HepG2 (cell line): ENCODE data around the gene PDIA5. TPM values are rescaled to one million over a fixed set of nuclear protein-coding genes. Genes with fewer than 3 reads are reported as not detected.

Experiments
- ATAC-seq: fragments of 200-7000 bp; cut with Tn5 transposase; 3 replicates; pipeline ENCODE4 v1.9.1; 2020; ENCODE audit warnings: mild to moderate bottlenecking, moderate library complexity
- BruUV-seq: library from RNA; stranded (reverse); fragments of 400-500 nt; replicated peaks from 2 replicates; lab custom pipeline; 2021; lab: Mats Ljungman, UMichigan
- CTCF ChIA-PET: fragments of 300-600 bp; formaldehyde crosslinking; extraction: SDS; loops from one replicate; lab custom pipeline; 2021; ENCODE audit warnings: low total read pairs, inconsistent platforms, low intra/inter-chr PET ratio; lab: Yijun Ruan, JAX
- POLR2A ChIA-PET: fragments of 350-600 bp; sonication (Branson Sonifier 250); formaldehyde crosslinking; loops from one replicate; lab custom pipeline; 2020; ENCODE audit warnings: antibody characterized with exemption, inconsistent platforms; lab: Yijun Ruan, JAX
- DNase-seq: peaks from one replicate; pipeline ENCODE4 v3.0.0-alpha.2; 2015; ENCODE audit warnings: low spot score
- FAIRE-seq: peaks from 3 replicates; lab custom pipeline; 2011; peaks lifted over from hg19 to GRCh38; lab: Jason Lieb, UNC
- H2AFZ ChIP-seq: one replicate; pipeline ENCODE4 v1.6.1; 2011; ENCODE audit warnings: low read length, inconsistent platforms
- H3K27ac ChIP-seq: fragments of 300-600 bp; 3 replicates; pipeline ENCODE4 v1.8.0; 2011; ENCODE audit warnings: mixed run types, mild to moderate bottlenecking, mixed read lengths, low read length, inconsistent platforms; ENCODE audit not compliant: insufficient read depth; ENCODE audit errors: extremely low read length
- H3K27me3 ChIP-seq, 2 experiments: fragments of 200-600 bp in 1 of 2; 2 replicates in 1 of 2; 3 replicates in 1 of 2; pipeline versions ENCODE4 v1.6.0 to v1.8.0; 2011; ENCODE audit warnings: low read length in 2 of 2, mild to moderate bottlenecking in 2 of 2, moderate library complexity in 2 of 2, inconsistent platforms in 1 of 2; ENCODE audit not compliant: insufficient read depth in 2 of 2, control insufficient read depth in 1 of 2
- H3K36me3 ChIP-seq, 2 experiments: fragments of 200-600 bp in 1 of 2; replicated peaks in 1 of 2; 2 replicates in 1 of 2; 3 replicates in 1 of 2; pipeline versions ENCODE4 v1.5.1 to v1.8.0; 2011; ENCODE audit warnings: low read length in 2 of 2, inconsistent platforms in 1 of 2; ENCODE audit not compliant: insufficient read depth in 2 of 2, control insufficient read depth in 1 of 2
- H3K4me1 ChIP-seq: 2 replicates; pipeline ENCODE4 v1.5.1; 2012; ENCODE audit warnings: low read length, inconsistent platforms; ENCODE audit not compliant: insufficient read depth
- H3K4me2 ChIP-seq: 2 replicates; pipeline ENCODE4 v1.6.0; 2011; ENCODE audit warnings: low read depth, low read length, inconsistent platforms
- H3K4me3 ChIP-seq, 3 experiments: fragments of 200-600 bp in 1 of 3; sonication (generic), shearing (Covaris generic) in 1 of 3; replicated peaks in 1 of 3; 2 replicates each; pipeline ENCODE4 v1.5.1; 2011 to 2016; ENCODE audit warnings: low read length in 3 of 3, inconsistent platforms in 2 of 3, low read depth in 2 of 3, mild to moderate bottlenecking in 2 of 3, control low read depth in 1 of 3, mixed read lengths in 1 of 3; ENCODE audit not compliant: insufficient read depth in 1 of 3
- H3K79me2 ChIP-seq: one replicate; pipeline ENCODE4 v1.6.1; 2011; ENCODE audit warnings: low read length, inconsistent platforms; ENCODE audit not compliant: insufficient read depth
- H3K9ac ChIP-seq: 2 replicates; pipeline ENCODE4 v1.6.0; 2011; ENCODE audit warnings: mild to moderate bottlenecking, low read depth, low read length, inconsistent platforms; ENCODE audit not compliant: insufficient read depth
- H3K9me3 ChIP-seq: 2 replicates; pipeline ENCODE4 v1.5.1; 2012; ENCODE audit warnings: mild to moderate bottlenecking, low read length
- H4K20me1 ChIP-seq: 2 replicates; pipeline ENCODE4 v1.6.0; 2011; ENCODE audit warnings: inconsistent platforms, mild to moderate bottlenecking, low read length, moderate library complexity; ENCODE audit not compliant: insufficient read depth
- AGO2 ChIP-seq: fragments of 200-400 bp; formaldehyde crosslinking; optimal IDR thresholded peaks from 2 replicates; pipeline ENCODE3; 2017; ENCODE audit warnings: mild to moderate bottlenecking, low read depth, low read length, moderate library complexity
- HNRNPUL1 ChIP-seq: fragments of 200-400 bp; formaldehyde crosslinking; IDR thresholded peaks from 2 replicates; pipeline ENCODE4 v1.6.1; 2017; ENCODE audit warnings: low read depth, mild to moderate bottlenecking, low read length, moderate library complexity
- JUNB ChIP-seq: sonication (generic); formaldehyde crosslinking; IDR thresholded peaks from 2 replicates; pipeline ENCODE4 v1.8.0; 2022; ENCODE audit warnings: missing genetic modification reagents, mild to moderate bottlenecking, borderline replicate concordance
- PHF20 ChIP-seq: sonication (generic); formaldehyde crosslinking; IDR thresholded peaks from 2 replicates; pipeline ENCODE4 v1.5.0; 2020; ENCODE audit warnings: mild to moderate bottlenecking, missing genetic modification reagents
- ZNF558 ChIP-seq: sonication (generic); formaldehyde crosslinking; IDR thresholded peaks from 2 replicates; pipeline ENCODE4 v1.9.0; 2022; ENCODE audit warnings: mild to moderate bottlenecking, missing genetic modification reagents, borderline replicate concordance
- WGBS: methylation state at CpG from one replicate; pipeline ENCODE4 v1.1.6; 2017; ENCODE audit warnings: low lambda C conversion rate; 5-methylcytosine and 5-hydroxymethylcytosine counted together
- in situ Hi-C: cut with HindIII; loops from 2 replicates; pipeline ENCODE4 v1.10.0; 2017; ENCODE audit warnings: low pct_unique_long_range_greater_than_20kb; ENCODE audit not compliant: extremely low pct_ligation_motif_present
- intact Hi-C: fragments of 100-400 bp; cut with micrococcal nuclease; formaldehyde crosslinking; loops from one replicate; pipeline ENCODE4 v1.10.0; 2022; ENCODE audit not compliant: unreplicated experiment
- polyA plus RNA-seq, 8 experiments: library from polyadenylated mRNA; depleted of rRNA in 3 of 8; stranded (reverse) in 7 of 8; unstranded in 1 of 8; fragments of >200 nt; fragmentation: Illumina TruSeq in 4 of 8; extraction: Trizol in 4 of 8; gene quantifications; 2 replicates each; pipeline versions ENCODE4 v1.2.1 to v1.2.3, GENCODE V29; 2011 to 2016; ENCODE audit warnings: low read depth in 4 of 8, missing spikeins in 1 of 8, mixed read lengths in 1 of 8; ENCODE audit not compliant: insufficient read depth in 1 of 8
- total RNA-seq, 5 experiments: library from RNA; depleted of rRNA; stranded (reverse); fragments of >200 nt; fragmentation: Illumina TruSeq; extraction: Trizol; gene quantifications; 2 replicates each; pipeline ENCODE4 v1.2.3, GENCODE V29; 2016; ENCODE audit warnings: low read depth in 1 of 5
- TF ChIP-seq, protein P1 (sequence below): sonication (generic); formaldehyde crosslinking; IDR thresholded peaks from 2 replicates; pipeline ENCODE4 v1.4.0; 2020; ENCODE audit warnings: missing genetic modification reagents

The PDIA5 gene
- total and polyA plus RNA-seq, 2 of the 13 experiments (the other 11 are each of a cell fraction or from before 2014, with no cell fraction given): 51.3 to 74.3 TPM

DNA sequence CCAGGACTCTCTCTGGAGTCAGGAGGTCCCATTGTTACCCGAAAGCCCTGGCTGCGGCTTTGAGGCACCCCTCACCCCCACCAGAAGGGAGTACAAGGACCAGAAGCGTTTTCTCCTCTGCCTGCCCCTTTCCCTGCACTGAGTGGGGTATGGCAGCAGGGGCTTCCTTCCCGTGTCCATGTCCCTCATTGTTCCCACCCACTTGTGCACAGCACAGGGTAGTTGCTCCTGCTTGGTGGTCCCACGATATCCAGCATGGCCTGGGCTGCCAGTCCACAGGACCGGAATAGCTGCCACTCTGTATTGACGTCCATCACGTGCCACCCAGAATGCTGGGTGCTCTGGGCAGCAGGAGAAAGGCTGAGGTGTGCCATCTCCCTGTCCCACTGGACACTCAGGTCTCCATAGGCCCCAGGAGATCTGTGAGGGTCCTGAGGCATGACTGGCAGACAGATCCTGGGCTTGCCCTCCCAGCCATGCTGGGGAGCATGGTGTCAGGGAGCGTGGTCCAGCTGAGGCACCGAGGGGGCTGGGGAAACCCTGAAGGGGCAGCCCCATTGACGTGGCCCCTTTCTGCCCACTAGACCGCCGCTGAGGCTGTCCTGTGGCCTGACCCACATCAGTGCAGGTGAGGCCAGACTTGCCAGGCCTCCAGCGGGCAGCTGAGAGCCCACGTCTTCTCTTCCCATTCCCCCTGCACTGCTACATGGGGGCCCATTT is 89.6 kb downstream of the PDIA5 start:
- Histone ChIP-seq H3K27ac (no peak overlapping the region), H3K4me2 (no peak overlapping the region), H3K36me3 (peaks cover 25 to 68% of the 10 kb centered on the region in 2 experiments), H3K4me3 (no peak overlapping the region), H3K4me1 (peaks cover 26% of the 10 kb centered on the region), H3K9ac (no peak overlapping the region), H4K20me1 (peaks cover 7% of the 10 kb centered on the region; the same call in 1 of the 2 replicates), H3K9me3 (no peaks in the 10 kb centered on the region), H3K79me2 (no peaks in the 10 kb centered on the region), H2AFZ (no peak overlapping the region), H3K27me3 (no peaks in the 10 kb centered on the region)
- peak; percentile 11 for ATAC-seq
- no TSS peak for BruUV-seq
- FAIRE-seq: no peak
- DNase-seq: no peak
- intact Hi-C loops: no loop called here
- CTCF ChIA-PET: no interaction called here
- in situ Hi-C loops: no loop called here
- POLR2A ChIA-PET: interaction anchor here (1.8 kb wide), 1 partner anchor 88 kb away, joined by 6 read pairs; no protein-coding TSS in a partner anchor
- TF ChIP-seq AGO2: peak; percentile 32
- TF ChIP-seq HNRNPUL1: no peak
- WGBS: 90% methylated on average over 6 of the region's 15 CpGs

DNA sequence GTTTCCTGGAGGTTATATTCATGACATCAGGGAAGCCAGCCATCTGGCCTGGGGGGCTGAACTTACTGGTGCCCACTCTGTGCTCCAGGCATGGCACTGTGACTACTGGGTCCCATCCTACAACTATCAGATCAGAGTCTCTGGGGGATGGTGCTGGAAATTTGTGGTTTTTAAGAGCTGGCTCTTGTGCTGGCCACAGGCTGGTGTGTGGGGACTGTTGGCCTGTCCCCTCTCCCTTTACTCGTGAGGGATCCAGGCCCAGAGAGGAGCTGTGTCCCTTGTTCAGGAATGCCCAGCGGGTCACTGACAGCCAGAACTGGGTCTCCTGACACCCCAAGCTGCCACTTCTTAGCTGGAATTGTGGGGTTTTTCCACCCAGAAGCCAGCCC is 90.4 kb downstream of the PDIA5 start:
- 86% methylated on average over 1 of the region's 2 CpGs for WGBS
- in situ Hi-C loops (no loop called here), intact Hi-C loops (no loop called here)
- no peak overlapping the region for H3K4me2 ChIP-seq
- ChIA-PET POLR2A (interaction anchor here (1.4 to 2.2 kb wide), 3 partner anchors 14 to 89 kb away, joined by 3 to 15 read pairs (median 6); partner anchors contain the start of gene SEC22A), CTCF (no interaction called here)
- peaks cover 26% of the 10 kb centered on the region for H3K4me1 ChIP-seq
- H3K4me3 ChIP-seq: no peak overlapping the region
- H3K27me3 ChIP-seq: no peaks in the 10 kb centered on the region
- FAIRE-seq (no peak), ATAC-seq (peak; percentile 41), DNase-seq (no peak)
- peaks cover 26 to 71% of the 10 kb centered on the region in 2 experiments for H3K36me3 ChIP-seq
- H3K27ac ChIP-seq: peak overlapping the region; percentile 48
- H4K20me1 ChIP-seq: peaks cover 7% of the 10 kb centered on the region; the same call in 1 of the 2 replicates
- no peaks in the 10 kb centered on the region for H3K9me3 ChIP-seq
- no peak overlapping the region for H2AFZ ChIP-seq
- TF ChIP-seq, protein P1, sequence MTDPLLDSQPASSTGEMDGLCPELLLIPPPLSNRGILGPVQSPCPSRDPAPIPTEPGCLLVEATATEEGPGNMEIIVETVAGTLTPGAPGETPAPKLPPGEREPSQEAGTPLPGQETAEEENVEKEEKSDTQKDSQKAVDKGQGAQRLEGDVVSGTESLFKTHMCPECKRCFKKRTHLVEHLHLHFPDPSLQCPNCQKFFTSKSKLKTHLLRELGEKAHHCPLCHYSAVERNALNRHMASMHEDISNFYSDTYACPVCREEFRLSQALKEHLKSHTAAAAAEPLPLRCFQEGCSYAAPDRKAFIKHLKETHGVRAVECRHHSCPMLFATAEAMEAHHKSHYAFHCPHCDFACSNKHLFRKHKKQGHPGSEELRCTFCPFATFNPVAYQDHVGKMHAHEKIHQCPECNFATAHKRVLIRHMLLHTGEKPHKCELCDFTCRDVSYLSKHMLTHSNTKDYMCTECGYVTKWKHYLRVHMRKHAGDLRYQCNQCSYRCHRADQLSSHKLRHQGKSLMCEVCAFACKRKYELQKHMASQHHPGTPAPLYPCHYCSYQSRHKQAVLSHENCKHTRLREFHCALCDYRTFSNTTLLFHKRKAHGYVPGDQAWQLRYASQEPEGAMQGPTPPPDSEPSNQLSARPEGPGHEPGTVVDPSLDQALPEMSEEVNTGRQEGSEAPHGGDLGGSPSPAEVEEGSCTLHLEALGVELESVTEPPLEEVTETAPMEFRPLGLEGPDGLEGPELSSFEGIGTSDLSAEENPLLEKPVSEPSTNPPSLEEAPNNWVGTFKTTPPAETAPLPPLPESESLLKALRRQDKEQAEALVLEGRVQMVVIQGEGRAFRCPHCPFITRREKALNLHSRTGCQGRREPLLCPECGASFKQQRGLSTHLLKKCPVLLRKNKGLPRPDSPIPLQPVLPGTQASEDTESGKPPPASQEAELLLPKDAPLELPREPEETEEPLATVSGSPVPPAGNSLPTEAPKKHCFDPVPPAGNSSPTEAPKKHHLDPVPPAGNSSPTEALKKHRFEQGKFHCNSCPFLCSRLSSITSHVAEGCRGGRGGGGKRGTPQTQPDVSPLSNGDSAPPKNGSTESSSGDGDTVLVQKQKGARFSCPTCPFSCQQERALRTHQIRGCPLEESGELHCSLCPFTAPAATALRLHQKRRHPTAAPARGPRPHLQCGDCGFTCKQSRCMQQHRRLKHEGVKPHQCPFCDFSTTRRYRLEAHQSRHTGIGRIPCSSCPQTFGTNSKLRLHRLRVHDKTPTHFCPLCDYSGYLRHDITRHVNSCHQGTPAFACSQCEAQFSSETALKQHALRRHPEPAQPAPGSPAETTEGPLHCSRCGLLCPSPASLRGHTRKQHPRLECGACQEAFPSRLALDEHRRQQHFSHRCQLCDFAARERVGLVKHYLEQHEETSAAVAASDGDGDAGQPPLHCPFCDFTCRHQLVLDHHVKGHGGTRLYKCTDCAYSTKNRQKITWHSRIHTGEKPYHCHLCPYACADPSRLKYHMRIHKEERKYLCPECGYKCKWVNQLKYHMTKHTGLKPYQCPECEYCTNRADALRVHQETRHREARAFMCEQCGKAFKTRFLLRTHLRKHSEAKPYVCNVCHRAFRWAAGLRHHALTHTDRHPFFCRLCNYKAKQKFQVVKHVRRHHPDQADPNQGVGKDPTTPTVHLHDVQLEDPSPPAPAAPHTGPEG (CRISPR knock-in tag): no peak
- TF ChIP-seq PHF20 (CRISPR knock-in tag) (0 out of 2 replicates have a peak, but pooled peaks have one; percentile 29), JUNB (no peak), ZNF558 (CRISPR knock-in tag) (0 out of 2 replicates have a peak, but pooled peaks have one; percentile 43)
- no peaks in the 10 kb centered on the region for H3K79me2 ChIP-seq
- no peak overlapping the region; the same call in 1 of the 2 replicates for H3K9ac ChIP-seq
- no TSS peak for BruUV-seq
